Measurements from ENCODE around the gene TOR4A. TPM values are rescaled to one million over a fixed set of nuclear protein-coding genes. Genes with fewer than 3 reads are reported as not detected.
"Not testable (repeated sequence)": the region's sequence is repeated elsewhere in the genome, so short reads cannot be mapped to it uniquely, and the experiment has no call there.

The TOR4A gene
- total and polyA plus RNA-seq, 9 donors: 0.85 to 16.3 (median 8.2) TPM

DNA sequence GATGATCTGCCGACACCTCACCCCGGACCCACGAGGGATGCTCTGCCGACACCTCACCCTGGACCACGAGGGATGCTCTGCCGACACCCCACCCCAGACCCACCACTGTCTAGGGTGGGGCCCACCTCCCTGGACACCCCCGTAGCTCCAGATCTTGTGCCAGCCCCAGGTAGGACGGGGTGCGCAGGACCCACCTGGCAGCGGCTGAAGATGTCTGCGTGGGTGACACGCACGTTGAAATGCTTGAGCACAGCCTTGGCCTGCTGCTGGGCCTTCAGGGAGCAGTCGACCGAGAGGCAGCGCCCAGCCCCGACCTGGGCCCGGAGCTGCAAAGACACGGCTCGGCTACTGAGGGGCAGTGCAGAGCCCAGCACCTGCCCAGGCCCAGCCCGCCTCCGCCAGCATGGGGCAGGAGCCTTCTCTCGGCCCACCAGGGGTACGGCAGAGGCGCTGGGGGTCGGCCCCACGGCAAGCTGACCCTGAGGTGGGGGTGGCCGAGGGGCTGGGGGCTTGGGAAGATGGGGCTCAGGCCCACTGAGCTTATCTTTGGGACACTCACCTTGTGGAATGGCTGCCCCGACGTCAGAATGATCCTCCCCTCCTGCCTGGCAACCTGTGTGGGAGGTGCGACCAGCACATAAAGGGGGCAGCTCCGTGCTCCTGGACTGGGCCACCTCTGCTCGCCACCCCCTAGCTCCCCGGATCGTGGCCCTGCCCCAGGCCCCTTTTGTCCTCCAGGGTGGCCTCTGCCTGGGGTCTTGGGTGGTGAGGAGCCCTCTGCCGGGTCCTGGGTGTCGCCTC, 46.2 kb downstream of the TOR4A start:
- intact Hi-C loops (cut with DNase I): no loop called here
- H3K4me1 ChIP-seq (ENCODE audit: insufficient read depth): no peaks in the 10 kb centered on the region
- H3K27ac ChIP-seq: no peak overlapping the region
- TF ChIP-seq, protein P1, sequence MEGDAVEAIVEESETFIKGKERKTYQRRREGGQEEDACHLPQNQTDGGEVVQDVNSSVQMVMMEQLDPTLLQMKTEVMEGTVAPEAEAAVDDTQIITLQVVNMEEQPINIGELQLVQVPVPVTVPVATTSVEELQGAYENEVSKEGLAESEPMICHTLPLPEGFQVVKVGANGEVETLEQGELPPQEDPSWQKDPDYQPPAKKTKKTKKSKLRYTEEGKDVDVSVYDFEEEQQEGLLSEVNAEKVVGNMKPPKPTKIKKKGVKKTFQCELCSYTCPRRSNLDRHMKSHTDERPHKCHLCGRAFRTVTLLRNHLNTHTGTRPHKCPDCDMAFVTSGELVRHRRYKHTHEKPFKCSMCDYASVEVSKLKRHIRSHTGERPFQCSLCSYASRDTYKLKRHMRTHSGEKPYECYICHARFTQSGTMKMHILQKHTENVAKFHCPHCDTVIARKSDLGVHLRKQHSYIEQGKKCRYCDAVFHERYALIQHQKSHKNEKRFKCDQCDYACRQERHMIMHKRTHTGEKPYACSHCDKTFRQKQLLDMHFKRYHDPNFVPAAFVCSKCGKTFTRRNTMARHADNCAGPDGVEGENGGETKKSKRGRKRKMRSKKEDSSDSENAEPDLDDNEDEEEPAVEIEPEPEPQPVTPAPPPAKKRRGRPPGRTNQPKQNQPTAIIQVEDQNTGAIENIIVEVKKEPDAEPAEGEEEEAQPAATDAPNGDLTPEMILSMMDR (IDR thresholded peaks at IDR 0.05): no peak
- TF ChIP-seq EP300 (IDR thresholded peaks at IDR 0.05) (no peak), POLR2A (IDR thresholded peaks at IDR 0.05) (no peak)
- WGBS, 3 donors: 94 to 97% (median 96%) methylated on average over 29 to 37 of the region's 37 CpGs
- no peaks in the 10 kb centered on the region for H3K9me3 ChIP-seq
- H3K36me3 ChIP-seq: no peaks in the 10 kb centered on the region
- H3K27me3 ChIP-seq: no peaks in the 10 kb centered on the region
- peak in 1 of 5 donors; percentile 10 for DNase-seq
- H3K4me3 ChIP-seq: no peak overlapping the region

DNA sequence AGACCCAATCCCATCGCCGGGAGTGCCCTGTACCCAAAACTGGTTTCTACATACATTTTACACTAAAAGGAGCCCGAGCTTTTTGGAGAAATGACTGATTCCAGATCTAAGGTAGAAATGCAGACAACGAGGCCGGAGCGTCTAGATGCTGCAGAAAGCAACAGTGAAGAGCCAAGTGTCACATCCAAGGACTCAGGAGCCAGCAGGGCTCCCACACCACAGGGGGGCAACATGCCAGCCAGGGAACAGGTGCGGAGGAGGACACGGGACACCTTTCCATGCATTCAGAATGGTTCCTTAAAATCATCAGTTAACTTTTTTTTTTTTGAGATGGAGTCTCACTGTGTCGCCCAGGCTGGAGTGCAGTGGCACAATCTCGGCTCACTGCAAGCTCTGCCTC, 47.6 kb downstream of the TOR4A start:
- no peaks in the 10 kb centered on the region for H3K4me1 ChIP-seq (ENCODE audit: insufficient read depth)
- 94 to 95% (median 94%) methylated on average over 10 of the region's 10 CpGs for WGBS, 3 donors
- H3K27me3 ChIP-seq: no peaks in the 10 kb centered on the region
- H3K9me3 ChIP-seq: no peaks in the 10 kb centered on the region
- H3K36me3 ChIP-seq: no peaks in the 10 kb centered on the region
- no peak for TF ChIP-seq EP300 (IDR thresholded peaks at IDR 0.05)
- intact Hi-C loops (cut with DNase I): no loop called here
- H3K27ac ChIP-seq: no peak overlapping the region
- H3K4me3 ChIP-seq: no peak overlapping the region
- DNase-seq: peak in 1 of 5 donors; percentile 4

DNA sequence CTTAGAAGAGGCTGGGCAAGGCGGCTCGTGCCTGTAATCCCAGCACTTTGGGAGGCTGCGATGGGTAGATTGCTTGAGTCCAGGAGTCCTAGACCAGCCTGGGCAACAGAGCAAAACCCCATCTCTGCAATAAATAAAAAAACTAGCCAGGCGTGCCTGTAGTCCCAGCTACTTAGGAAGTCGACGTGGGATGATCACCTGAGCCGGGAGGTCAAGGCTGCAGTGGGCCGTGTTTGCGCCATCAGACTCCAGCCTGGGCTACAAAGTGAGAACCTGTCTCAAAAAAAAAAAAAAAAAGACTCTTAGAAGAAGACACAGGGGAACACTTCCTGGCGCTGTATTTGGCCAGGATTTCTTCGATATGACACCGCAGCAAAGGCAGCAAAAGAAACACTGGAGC, 48.3 kb downstream of the TOR4A start:
- no peaks in the 10 kb centered on the region for H3K36me3 ChIP-seq
- intact Hi-C loops (cut with DNase I): no loop called here
- no peak overlapping the region for H3K4me3 ChIP-seq
- TF ChIP-seq POLR2A (IDR thresholded peaks at IDR 0.05) (no peak), EP300 (IDR thresholded peaks at IDR 0.05) (no peak)
- TF ChIP-seq, protein P1 (IDR thresholded peaks at IDR 0.05): no peak
- 89 to 91% (median 89%) methylated on average over 12 of the region's 12 CpGs for WGBS, 3 donors
- H3K27me3 ChIP-seq: no peaks in the 10 kb centered on the region
- DNase-seq: peak in 1 of 5 donors; percentile 3
- H3K9me3 ChIP-seq: no peaks in the 10 kb centered on the region
- no peak overlapping the region for H3K27ac ChIP-seq
- no peaks in the 10 kb centered on the region for H3K4me1 ChIP-seq (ENCODE audit: insufficient read depth)

DNA sequence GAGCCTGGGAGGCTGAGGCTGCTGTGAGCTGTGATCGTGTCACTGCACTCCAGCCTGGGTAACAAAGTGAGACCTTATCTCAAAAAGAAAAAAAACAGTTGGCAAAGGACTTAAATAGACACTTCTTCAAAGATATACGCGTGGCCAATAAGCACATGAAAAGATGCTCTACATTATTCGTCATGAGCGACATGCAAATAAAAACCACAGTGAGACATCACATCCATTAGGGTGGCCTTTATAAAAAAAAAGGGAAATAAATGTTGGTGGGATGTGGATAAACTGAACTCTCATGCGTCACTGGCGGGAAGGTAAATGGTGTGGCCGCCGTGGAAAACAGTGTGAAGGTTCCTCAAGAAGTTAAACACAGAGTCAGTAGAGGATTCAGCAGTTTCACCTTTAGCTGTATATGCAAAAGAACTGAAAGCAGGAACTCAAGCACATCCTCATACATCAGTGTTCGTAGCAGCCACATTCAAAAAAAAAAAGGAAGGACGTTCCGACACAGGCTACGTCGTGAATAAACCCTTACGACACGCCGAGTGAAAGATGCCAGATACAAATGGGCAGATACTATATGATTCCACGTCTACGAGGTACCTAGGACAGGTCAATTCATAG, 49.0 kb downstream of the TOR4A start:
- DNase-seq: peak in 1 of 5 donors; percentile 1
- no peak for TF ChIP-seq POLR2A (IDR thresholded peaks at IDR 0.05)
- TF ChIP-seq, protein P1 (IDR thresholded peaks at IDR 0.05): no peak
- WGBS, 3 donors: 92 to 94% (median 92%) methylated on average over 19 of the region's 19 CpGs
- no peak overlapping the region for H3K4me3 ChIP-seq
- no peaks in the 10 kb centered on the region for H3K9me3 ChIP-seq
- H3K36me3 ChIP-seq: no peaks in the 10 kb centered on the region
- no peaks in the 10 kb centered on the region for H3K27me3 ChIP-seq
- intact Hi-C loops (cut with DNase I): no loop called here
- no peaks in the 10 kb centered on the region for H3K4me1 ChIP-seq (ENCODE audit: insufficient read depth)
- no peak overlapping the region for H3K27ac ChIP-seq

DNA sequence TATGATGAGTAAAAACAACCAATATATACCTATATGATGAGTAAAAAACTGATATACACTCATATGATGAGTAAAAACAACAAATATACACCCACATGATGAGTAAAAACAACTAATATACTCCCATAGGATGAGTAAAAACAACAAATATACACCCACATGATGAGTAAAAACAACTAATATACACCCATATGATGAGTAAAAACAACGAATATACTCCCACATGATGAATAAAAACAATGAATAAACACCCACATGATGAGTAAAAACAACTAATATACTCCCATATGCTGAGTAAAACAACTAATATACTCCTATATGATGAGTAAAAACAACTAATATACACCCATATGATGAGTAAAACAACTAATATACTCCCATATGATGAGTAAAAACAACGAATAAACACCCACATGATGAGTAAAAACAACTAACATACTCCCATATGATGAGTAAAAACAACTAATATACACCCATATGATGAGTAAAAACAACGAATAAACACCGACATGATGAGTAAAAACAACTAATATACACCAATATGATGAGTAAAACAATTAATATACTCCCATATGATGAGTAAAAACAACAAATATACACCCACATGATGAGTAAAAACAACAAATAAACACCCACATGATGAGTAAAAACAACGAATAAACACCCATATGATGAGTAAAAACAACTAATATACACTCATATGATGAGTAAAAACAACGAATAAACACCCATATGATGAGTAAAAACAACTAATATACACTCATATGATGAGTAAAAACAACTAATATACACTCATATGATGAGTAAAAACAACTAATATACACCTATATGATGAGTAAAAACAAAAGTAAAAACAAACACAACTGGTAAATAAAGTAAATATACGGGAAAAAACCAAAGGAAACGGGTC, 50.4 kb downstream of the TOR4A start:
- WGBS, 3 donors: 69 to 79% (median 73%) methylated on average over 8 of the region's 8 CpGs

DNA sequence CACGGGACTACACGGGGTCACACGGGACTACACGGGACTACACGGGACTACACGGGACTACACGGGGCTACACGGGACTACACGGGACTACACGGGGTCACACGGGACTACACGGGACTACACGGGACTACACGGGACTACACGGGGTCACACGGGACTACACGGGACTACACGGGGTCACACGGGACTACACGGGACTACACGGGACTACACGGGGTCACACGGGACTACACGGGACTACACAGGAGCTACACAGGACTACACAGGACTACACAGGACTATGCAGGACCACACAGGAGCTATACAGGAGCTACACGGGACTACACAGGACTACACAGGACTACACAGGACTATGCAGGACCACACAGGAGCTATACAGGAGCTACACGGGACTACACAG, 52.1 kb downstream of the TOR4A start:
- H3K27ac ChIP-seq; H3K36me3 ChIP-seq; H3K4me1 ChIP-seq (ENCODE audit: insufficient read depth); H3K9me3 ChIP-seq; H3K27me3 ChIP-seq; intact Hi-C loops (cut with DNase I); H3K4me3 ChIP-seq: not testable (repeated sequence)
- WGBS, 3 donors: 50 to 64% (median 63%) methylated on average over 2 to 26 of the region's 26 CpGs
- DNase-seq: peak in 1 of 5 donors; percentile 7

More for the DNA sequence above, 50.4 kb downstream of the TOR4A start:
- DNase-seq; intact Hi-C loops (cut with DNase I); H3K9me3 ChIP-seq; H3K4me1 ChIP-seq (ENCODE audit: insufficient read depth); H3K27ac ChIP-seq; H3K27me3 ChIP-seq; H3K4me3 ChIP-seq; H3K36me3 ChIP-seq: not testable (repeated sequence)

Measured in ovary (tissue), 9 donors.